ENCODE measurements around the gene CHAC1. TPM values are rescaled to one million over a fixed set of nuclear protein-coding genes. Genes with fewer than 3 reads are reported as not detected.

Gene CHAC1, protein sequence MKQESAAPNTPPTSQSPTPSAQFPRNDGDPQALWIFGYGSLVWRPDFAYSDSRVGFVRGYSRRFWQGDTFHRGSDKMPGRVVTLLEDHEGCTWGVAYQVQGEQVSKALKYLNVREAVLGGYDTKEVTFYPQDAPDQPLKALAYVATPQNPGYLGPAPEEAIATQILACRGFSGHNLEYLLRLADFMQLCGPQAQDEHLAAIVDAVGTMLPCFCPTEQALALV
- total RNA-seq, result 5.8 and 7.8 TPM in 2 replicates

DNA sequence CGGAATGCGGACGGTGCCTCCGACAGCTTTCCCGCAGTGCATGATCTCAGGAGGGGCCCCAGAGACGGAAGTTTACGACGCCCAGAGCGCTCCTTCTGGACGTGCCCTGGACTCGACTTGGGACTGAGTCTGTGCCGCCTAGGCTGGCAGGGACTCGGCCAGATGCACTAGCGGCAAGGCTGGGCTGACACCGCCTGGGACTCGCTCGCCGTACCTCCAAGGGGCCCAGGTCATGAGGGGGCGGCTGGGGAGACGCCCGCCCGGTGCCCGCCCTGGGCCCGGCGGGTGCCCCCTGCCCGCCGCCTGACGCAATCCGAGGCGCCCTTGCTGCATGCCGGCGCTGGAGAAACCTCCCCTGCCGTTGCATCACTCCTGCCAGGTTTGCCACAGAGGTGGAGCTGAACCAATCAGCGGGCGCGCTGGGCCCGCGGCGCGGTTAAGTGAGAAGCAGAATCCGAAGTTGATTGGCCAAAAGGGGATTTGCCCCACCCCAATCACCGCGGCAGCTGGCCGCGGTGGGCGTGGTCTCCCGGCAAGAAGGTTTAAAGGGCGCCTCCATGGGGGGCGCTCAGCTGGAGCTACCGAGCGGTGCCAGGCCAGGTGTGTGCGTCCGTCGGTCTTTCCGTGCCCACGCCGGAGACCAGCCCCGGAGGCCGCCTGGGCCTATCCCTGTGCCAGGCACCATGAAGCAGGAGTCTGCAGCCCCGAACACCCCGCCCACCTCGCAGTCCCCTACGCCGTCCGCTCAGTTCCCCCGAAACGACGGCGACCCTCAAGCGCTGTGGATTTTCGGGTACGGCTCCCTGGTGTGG is at the start of gene CHAC1:
Gene CHAC1 (plus strand): TSS at position 571 of the 812 bp plus-strand sequence. CDS start 113 bp downstream, at position 684.

DNA sequence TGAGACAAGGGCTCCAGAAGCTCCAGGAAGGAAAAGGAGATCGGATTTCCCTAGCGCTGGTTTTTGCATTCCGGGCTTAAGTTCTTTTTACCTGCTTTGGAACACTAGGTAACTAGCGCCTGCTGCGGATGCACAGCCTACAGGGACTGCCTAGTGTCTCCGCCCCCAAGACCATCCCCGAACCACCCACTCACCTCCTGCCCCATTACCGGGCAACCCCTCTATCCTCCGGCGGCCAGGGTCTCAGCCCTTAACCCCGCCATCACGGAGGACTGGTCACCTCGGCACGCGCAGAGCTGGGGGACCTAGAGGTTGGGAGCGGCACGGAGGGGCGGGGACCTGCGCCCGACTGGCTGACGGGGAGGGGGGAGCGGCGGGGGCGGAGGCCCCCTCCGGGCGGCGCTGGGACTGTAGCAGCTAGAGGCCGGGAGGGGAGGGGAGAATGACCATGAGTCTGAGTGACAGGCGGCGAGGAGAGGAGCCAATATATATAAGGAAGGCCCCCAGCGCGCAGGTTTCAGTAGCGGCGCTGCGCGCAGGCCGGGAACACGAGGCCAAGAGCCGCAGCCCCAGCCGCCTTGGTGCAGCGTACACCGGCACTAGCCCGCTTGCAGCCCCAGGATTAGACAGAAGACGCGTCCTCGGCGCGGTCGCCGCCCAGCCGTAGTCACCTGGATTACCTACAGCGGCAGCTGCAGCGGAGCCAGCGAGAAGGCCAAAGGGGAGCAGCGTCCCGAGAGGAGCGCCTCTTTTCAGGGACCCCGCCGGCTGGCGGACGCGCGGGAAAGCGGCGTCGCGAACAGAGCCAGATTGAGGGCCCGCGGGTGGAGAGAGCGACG is 24.2 kb upstream of the CHAC1 start, which contains the start of gene DLL4:
Gene DLL4 (plus strand): TSS at position 520 of the 839 bp plus-strand sequence. CDS start 329 bp downstream, outside the sequence.

Small RNAs within 50 kb of the gene (small RNA-seq; reads per million reads assigned to genes)
- gene ISCA1P4, result not detected

Other genes starting within 250 kb of the CHAC1 start
- 25.9 and 29.4 TPM in 2 replicates for gene RMDN3, start 198.2 kb upstream of the CHAC1 start, total RNA-seq
- 14.7 and 18.3 TPM in 2 replicates for gene GCHFR, start 189.4 kb upstream of the CHAC1 start, total RNA-seq
- 0.65 and 1.4 TPM in 2 replicates for gene C15orf62, start 183.5 kb upstream of the CHAC1 start, total RNA-seq
- 25.2 and 26.0 TPM in 2 replicates for gene ZFYVE19, start 146.4 kb upstream of the CHAC1 start, total RNA-seq
- gene DNAJC17, start 146.0 kb upstream of the CHAC1 start, total RNA-seq, result 22.2 and 41.6 TPM in 2 replicates
- gene PPP1R14D, start 124.8 kb upstream of the CHAC1 start, total RNA-seq, result not detected in 2 replicates
- gene SPINT1, start 109.4 kb upstream of the CHAC1 start, total RNA-seq, result 3.2 and 5.2 TPM in 2 replicates
- gene RHOV, start 79.2 kb upstream of the CHAC1 start, total RNA-seq, result under 0.01 and 0.10 TPM in 2 replicates
- gene VPS18, start 59.0 kb upstream of the CHAC1 start, total RNA-seq, result 63.1 and 64.7 TPM in 2 replicates
- 80.4 and 101 TPM in 2 replicates for gene DLL4, start 24.1 kb upstream of the CHAC1 start, total RNA-seq
- gene INO80, start 162.8 kb downstream of the CHAC1 start, total RNA-seq, result 19.7 and 26.8 TPM in 2 replicates

Data from vein endothelial cell (primary cell).